GM12878 (cell line): ENCODE measurements around the gene DNASE1L1. TPM values are rescaled to one million over a fixed set of nuclear protein-coding genes. Genes with fewer than 3 reads are reported as not detected.

Experiments
- ATAC-seq: fragments of 200-7000 bp; cut with Tn5 transposase; 3 replicates; pipeline ENCODE4 v1.9.1; 2020; ENCODE audit warnings: mild to moderate bottlenecking, moderate library complexity
- BruUV-seq: library from RNA; stranded (reverse); fragments of 400-500 nt; replicated peaks from 2 replicates; lab custom pipeline; 2021; lab: Mats Ljungman, UMichigan
- CTCF ChIA-PET: fragments of 300-600 bp; sonication (Branson Sonifier 250); formaldehyde crosslinking; extraction: SDS; loops from one replicate; lab custom pipeline; 2021; ENCODE audit warnings: inconsistent platforms; lab: Yijun Ruan, JAX
- POLR2A ChIA-PET: fragments of 350-600 bp; formaldehyde crosslinking; extraction: SDS; loops from one replicate; lab custom pipeline; 2021; ENCODE audit warnings: inconsistent platforms; lab: Charles Lee
- RAD21 ChIA-PET: fragments of 300-600 bp; sonication (Branson Sonifier 250); formaldehyde crosslinking; loops from one replicate; lab custom pipeline; 2023; ENCODE audit warnings: antibody characterized with exemption; ENCODE audit not compliant: unreplicated experiment; lab: Charles Lee
- SMC1A ChIA-PET: fragments of 300-600 bp; sonication (Branson Sonifier 250); formaldehyde crosslinking; loops from one replicate; lab custom pipeline; 2023; ENCODE audit not compliant: unreplicated experiment, uncharacterized antibody; lab: Charles Lee
- DNase-seq: peaks from one replicate; pipeline ENCODE4 v3.0.0-alpha.2; 2011; ENCODE audit warnings: low read depth, low spot score
- FAIRE-seq: peaks from 3 replicates; lab custom pipeline; 2011; peaks lifted over from hg19 to GRCh38; lab: Jason Lieb, UNC
- H2AFZ ChIP-seq: 2 replicates; pipeline ENCODE4 v1.6.0; 2011; ENCODE audit warnings: low read depth, low read length, control low read depth; ENCODE audit not compliant: control insufficient read depth
- H3K27ac ChIP-seq: 2 replicates; pipeline ENCODE4 v1.5.1; 2011; ENCODE audit warnings: control low read depth; ENCODE audit not compliant: control insufficient read depth, insufficient read depth
- H3K27me3 ChIP-seq, 2 experiments: replicated peaks in 1 of 2; 2 replicates each; pipeline versions ENCODE4 v1.6.0 to v1.6.1; 2011; ENCODE audit warnings: low read length in 1 of 2; ENCODE audit not compliant: control insufficient read depth in 2 of 2, insufficient read depth in 2 of 2
- H3K36me3 ChIP-seq, 2 experiments: 2 replicates each; pipeline ENCODE4 v1.5.1; 2011; ENCODE audit warnings: low read length in 1 of 2; ENCODE audit not compliant: control insufficient read depth in 2 of 2, insufficient read depth in 2 of 2
- H3K4me1 ChIP-seq: 2 replicates; pipeline ENCODE4 v1.6.1; 2011; ENCODE audit warnings: mild to moderate bottlenecking, low read length, moderate library complexity, mixed read lengths; ENCODE audit not compliant: control insufficient read depth, insufficient read depth
- H3K4me2 ChIP-seq: 2 replicates; pipeline ENCODE4 v1.6.0; 2011; ENCODE audit warnings: control low read depth; ENCODE audit not compliant: control insufficient read depth, insufficient read depth
- H3K4me3 ChIP-seq: fragments of 200-600 bp; sonication (generic); 2 replicates; pipeline ENCODE4 v1.5.1; 2016
- H3K79me2 ChIP-seq: 2 replicates; pipeline ENCODE4 v1.6.0; 2011; ENCODE audit warnings: low read length; ENCODE audit not compliant: control insufficient read depth, insufficient read depth
- H3K9ac ChIP-seq: 2 replicates; pipeline ENCODE4 v1.8.0; 2011; ENCODE audit warnings: low read length, control low read depth, mixed read lengths; ENCODE audit not compliant: control insufficient read depth, insufficient read depth
- H3K9me3 ChIP-seq: replicated peaks from 3 replicates; pipeline ENCODE4 v1.5.1; 2011; ENCODE audit warnings: mild to moderate bottlenecking, low read length; ENCODE audit not compliant: control insufficient read depth, insufficient read depth
- H4K20me1 ChIP-seq: 2 replicates; pipeline ENCODE4 v1.6.0; 2011; ENCODE audit not compliant: control insufficient read depth, insufficient read depth
- ETV6 ChIP-seq, 2 experiments: fragments of 450-650 bp in 1 of 2; IDR thresholded peaks in 1 of 2; conservative IDR thresholded peaks in 1 of 2; 2 replicates each; pipeline ENCODE4 v1.6.1; 2014; ENCODE audit warnings: antibody characterized with exemption in 1 of 2, borderline replicate concordance in 1 of 2, low read depth in 1 of 2, mild to moderate bottlenecking in 1 of 2, moderate library complexity in 1 of 2
- FOS ChIP-seq: IDR thresholded peaks from 3 replicates; pipeline ENCODE4 v1.6.1; 2011; ENCODE audit warnings: borderline replicate concordance; ENCODE audit not compliant: insufficient read length; ENCODE audit errors: extremely low read depth
- HDAC2 ChIP-seq: fragments of 200-600 bp; sonication (generic); IDR thresholded peaks from 2 replicates; pipeline ENCODE4 v1.6.1; 2017
- RAD21 ChIP-seq: IDR thresholded peaks from 2 replicates; pipeline ENCODE4 v1.6.1; 2011; ENCODE audit warnings: mild to moderate bottlenecking, low read depth, low read length, moderate library complexity; ENCODE audit not compliant: insufficient read depth
- RELA ChIP-seq: fragments of 450-650 bp; IDR thresholded peaks from 2 replicates; pipeline ENCODE4 v1.8.0; 2014; ENCODE audit warnings: borderline replicate concordance; ENCODE audit not compliant: partially characterized antibody
- SMAD5 ChIP-seq: IDR thresholded peaks from 2 replicates; pipeline ENCODE4 v1.6.1; 2016; ENCODE audit warnings: antibody characterized with exemption, low read depth
- SPI1 ChIP-seq: IDR thresholded peaks from 2 replicates; pipeline ENCODE4 v1.6.1; 2011; ENCODE audit warnings: low read depth, mild to moderate bottlenecking, low read length, moderate library complexity, borderline replicate concordance; ENCODE audit not compliant: insufficient read depth
- WGBS: methylation state at CpG from one replicate; pipeline ENCODE4 v1.1.6; 2016; ENCODE audit warnings: low lambda C conversion rate; ENCODE audit not compliant: insufficient replicate concordance, insufficient coverage; ENCODE audit errors: missing lambda C conversion rate; 5-methylcytosine and 5-hydroxymethylcytosine counted together
- in situ Hi-C: fragments of 300-500 bp; cut with MboI; formaldehyde crosslinking; loops from 9 replicates; pipeline ENCODE4 v1.14.3; 2018; ENCODE audit warnings: mixed read lengths
- intact Hi-C: fragments of 100-400 bp; cut with micrococcal nuclease; formaldehyde crosslinking; loops from one replicate; pipeline ENCODE4 v1.14.2; 2022; ENCODE audit not compliant: unreplicated experiment
- polyA plus RNA-seq, 11 experiments: library from polyadenylated mRNA; depleted of rRNA in 4 of 11; unstranded in 6 of 11; stranded (reverse) in 5 of 11; fragments of >200 nt; fragmentation: Nextera tagmentation in 4 of 11; fragmentation: Illumina TruSeq in 1 of 11; extraction: Ambion mirVana in 4 of 11; extraction: Trizol in 1 of 11; gene quantifications; 1 replicate in 1 of 11; 2 replicates in 10 of 11; pipeline versions ENCODE4 v1.2.1 to v1.2.3, GENCODE V29; 2011 to 2016; ENCODE audit warnings: inconsistent platforms in 2 of 11, missing spikeins in 2 of 11, low read depth in 1 of 11
- total RNA-seq, 4 experiments: library from RNA; depleted of rRNA in 3 of 4; stranded (reverse); fragments of >200 nt in 3 of 4; fragmentation: Illumina TruSeq in 1 of 4; extraction: Trizol in 1 of 4; gene quantifications; 2 replicates each; pipeline versions ENCODE4 v1.2.1 to v1.2.3, GENCODE V29; 2013 to 2021
- TF ChIP-seq, protein P1 (sequence below): IDR thresholded peaks from 2 replicates; pipeline ENCODE4 v1.6.1; 2011; ENCODE audit warnings: borderline replicate concordance, low read depth, mild to moderate bottlenecking, moderate library complexity, mixed read lengths, low read length; ENCODE audit not compliant: insufficient read depth; ENCODE audit errors: extremely low read length
- TF ChIP-seq, protein P2 (sequence below): fragments of 450-650 bp; formaldehyde crosslinking; IDR thresholded peaks from 2 replicates; pipeline ENCODE4 v1.4.0; 2020; ENCODE audit warnings: mild to moderate bottlenecking, moderate library complexity
- TF ChIP-seq, protein P3 (sequence below): fragments of 450-650 bp; conservative IDR thresholded peaks from 2 replicates; pipeline ENCODE4 v1.6.1; 2017; ENCODE audit warnings: mild to moderate bottlenecking, moderate library complexity

The DNASE1L1 gene
- total and polyA plus RNA-seq, 10 of the 15 experiments (the other 5 are each of a cell fraction or from before 2014, with no cell fraction given) = 0.60 to 22.7 (median 6.8) TPM

DNA sequence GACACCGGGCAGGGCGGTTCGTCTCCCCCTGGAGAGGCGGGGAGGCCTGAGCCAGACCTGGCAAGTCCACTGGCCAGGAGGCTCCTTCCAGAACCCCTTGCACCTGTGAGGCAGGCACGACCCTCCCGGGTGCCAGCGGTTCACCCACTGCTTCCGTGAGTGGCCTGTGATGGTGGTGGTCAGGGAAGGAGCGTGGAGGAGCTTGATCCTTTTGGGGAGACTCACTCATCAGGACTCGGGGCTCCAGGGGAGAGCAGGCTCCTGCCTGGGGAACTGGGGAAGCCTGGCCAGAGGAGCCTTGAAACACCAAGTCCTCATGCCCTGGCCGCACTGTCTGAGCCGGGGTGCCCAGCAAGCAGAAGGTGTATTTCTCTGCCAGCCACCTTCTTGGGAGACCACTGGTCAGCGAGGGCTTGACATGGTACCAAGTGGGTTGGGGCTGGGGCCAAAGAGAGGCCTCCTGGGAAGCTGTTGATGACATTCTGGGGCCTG, 35.7 kb upstream of the DNASE1L1 start:
- SMC1A ChIA-PET = no interaction called here
- Histone ChIP-seq H3K4me1 (0 out of 2 replicates have a peak, but pooled peaks cover 3% of the 10 kb centered on the region), H3K9me3 (no peaks in the 10 kb centered on the region), H3K79me2 (peaks cover 6% of the 10 kb centered on the region), H3K27ac (peak overlapping the region; percentile 52), H3K9ac (peak overlapping the region; percentile 61), H3K27me3 (no peaks in the 10 kb centered on the region), H3K4me3 (peak overlapping the region; percentile 68), H4K20me1 (no peaks in the 10 kb centered on the region), H3K4me2 (peak overlapping the region; percentile 72), H3K36me3 (peaks cover 0 to 5% of the 10 kb centered on the region in 2 experiments; a peak in 1 of 4 replicates), H2AFZ (no peak overlapping the region)
- intact Hi-C loops (no loop called here), in situ Hi-C loops (no loop called here)
- CTCF ChIA-PET = no interaction called here
- BruUV-seq = no TSS peak
- RAD21 ChIA-PET = no interaction called here
- FAIRE-seq (no peak), DNase-seq (no peak), ATAC-seq (peak; percentile 38; the same call in 2 of the 3 replicates)
- TF ChIP-seq, protein P1, sequence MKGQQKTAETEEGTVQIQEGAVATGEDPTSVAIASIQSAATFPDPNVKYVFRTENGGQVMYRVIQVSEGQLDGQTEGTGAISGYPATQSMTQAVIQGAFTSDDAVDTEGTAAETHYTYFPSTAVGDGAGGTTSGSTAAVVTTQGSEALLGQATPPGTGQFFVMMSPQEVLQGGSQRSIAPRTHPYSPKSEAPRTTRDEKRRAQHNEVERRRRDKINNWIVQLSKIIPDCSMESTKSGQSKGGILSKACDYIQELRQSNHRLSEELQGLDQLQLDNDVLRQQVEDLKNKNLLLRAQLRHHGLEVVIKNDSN = no peak
- TF ChIP-seq, protein P2, sequence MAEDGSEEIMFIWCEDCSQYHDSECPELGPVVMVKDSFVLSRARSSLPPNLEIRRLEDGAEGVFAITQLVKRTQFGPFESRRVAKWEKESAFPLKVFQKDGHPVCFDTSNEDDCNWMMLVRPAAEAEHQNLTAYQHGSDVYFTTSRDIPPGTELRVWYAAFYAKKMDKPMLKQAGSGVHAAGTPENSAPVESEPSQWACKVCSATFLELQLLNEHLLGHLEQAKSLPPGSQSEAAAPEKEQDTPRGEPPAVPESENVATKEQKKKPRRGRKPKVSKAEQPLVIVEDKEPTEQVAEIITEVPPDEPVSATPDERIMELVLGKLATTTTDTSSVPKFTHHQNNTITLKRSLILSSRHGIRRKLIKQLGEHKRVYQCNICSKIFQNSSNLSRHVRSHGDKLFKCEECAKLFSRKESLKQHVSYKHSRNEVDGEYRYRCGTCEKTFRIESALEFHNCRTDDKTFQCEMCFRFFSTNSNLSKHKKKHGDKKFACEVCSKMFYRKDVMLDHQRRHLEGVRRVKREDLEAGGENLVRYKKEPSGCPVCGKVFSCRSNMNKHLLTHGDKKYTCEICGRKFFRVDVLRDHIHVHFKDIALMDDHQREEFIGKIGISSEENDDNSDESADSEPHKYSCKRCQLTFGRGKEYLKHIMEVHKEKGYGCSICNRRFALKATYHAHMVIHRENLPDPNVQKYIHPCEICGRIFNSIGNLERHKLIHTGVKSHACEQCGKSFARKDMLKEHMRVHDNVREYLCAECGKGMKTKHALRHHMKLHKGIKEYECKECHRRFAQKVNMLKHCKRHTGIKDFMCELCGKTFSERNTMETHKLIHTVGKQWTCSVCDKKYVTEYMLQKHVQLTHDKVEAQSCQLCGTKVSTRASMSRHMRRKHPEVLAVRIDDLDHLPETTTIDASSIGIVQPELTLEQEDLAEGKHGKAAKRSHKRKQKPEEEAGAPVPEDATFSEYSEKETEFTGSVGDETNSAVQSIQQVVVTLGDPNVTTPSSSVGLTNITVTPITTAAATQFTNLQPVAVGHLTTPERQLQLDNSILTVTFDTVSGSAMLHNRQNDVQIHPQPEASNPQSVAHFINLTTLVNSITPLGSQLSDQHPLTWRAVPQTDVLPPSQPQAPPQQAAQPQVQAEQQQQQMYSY (CRISPR knock-in tag) = no peak
- TF ChIP-seq, protein P3, sequence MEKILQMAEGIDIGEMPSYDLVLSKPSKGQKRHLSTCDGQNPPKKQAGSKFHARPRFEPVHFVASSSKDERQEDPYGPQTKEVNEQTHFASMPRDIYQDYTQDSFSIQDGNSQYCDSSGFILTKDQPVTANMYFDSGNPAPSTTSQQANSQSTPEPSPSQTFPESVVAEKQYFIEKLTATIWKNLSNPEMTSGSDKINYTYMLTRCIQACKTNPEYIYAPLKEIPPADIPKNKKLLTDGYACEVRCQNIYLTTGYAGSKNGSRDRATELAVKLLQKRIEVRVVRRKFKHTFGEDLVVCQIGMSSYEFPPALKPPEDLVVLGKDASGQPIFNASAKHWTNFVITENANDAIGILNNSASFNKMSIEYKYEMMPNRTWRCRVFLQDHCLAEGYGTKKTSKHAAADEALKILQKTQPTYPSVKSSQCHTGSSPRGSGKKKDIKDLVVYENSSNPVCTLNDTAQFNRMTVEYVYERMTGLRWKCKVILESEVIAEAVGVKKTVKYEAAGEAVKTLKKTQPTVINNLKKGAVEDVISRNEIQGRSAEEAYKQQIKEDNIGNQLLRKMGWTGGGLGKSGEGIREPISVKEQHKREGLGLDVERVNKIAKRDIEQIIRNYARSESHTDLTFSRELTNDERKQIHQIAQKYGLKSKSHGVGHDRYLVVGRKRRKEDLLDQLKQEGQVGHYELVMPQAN = no peak
- TF ChIP-seq HDAC2 (no peak), RELA (no peak), SMAD5 (no peak), ETV6 (conservative IDR thresholded peaks at IDR 0.05 in 1 of 2, IDR thresholded peaks at IDR 0.05 in 1 of 2; ENCODE audit: borderline replicate concordance in 1 of 2, low read depth in 1 of 2) (no peak), RAD21 (no peak), SPI1 (no peak), FOS (no peak)
- POLR2A ChIA-PET = interaction anchor here (0.5 kb wide), 1 partner anchor 508 kb away, joined by 6 read pairs; no protein-coding TSS in a partner anchor
- WGBS = 63% methylated on average over 13 of the region's 13 CpGs
